WTC11 (cell line): ENCODE measurements around the gene WWOX.

Source experiments
- CTCF ChIP-seq: fragments of 200-600 bp; IDR thresholded peaks from 2 replicates; pipeline ENCODE4 v1.8.0; 2022; ENCODE audit warnings: antibody characterized with exemption
- FOXJ3 ChIP-seq: sonication (generic); formaldehyde crosslinking; IDR thresholded peaks from 2 replicates; pipeline ENCODE4 v1.9.0; 2021; ENCODE audit warnings: missing genetic modification reagents, mild to moderate bottlenecking, borderline replicate concordance
- MAX ChIP-seq: sonication (generic); formaldehyde crosslinking; IDR thresholded peaks from 2 replicates; pipeline ENCODE4 v1.8.0; 2022; ENCODE audit warnings: mild to moderate bottlenecking, missing genetic modification reagents
- TCF7 ChIP-seq: sonication (generic); formaldehyde crosslinking; IDR thresholded peaks from 2 replicates; pipeline ENCODE4 v1.8.0; 2022; ENCODE audit warnings: mild to moderate bottlenecking, low read depth, missing genetic modification reagents, moderate library complexity

- TF ChIP-seq TCF7 (CRISPR knock-in tag): no peak
- TF ChIP-seq CTCF: no peak
- TF ChIP-seq MAX (CRISPR knock-in tag): no peak
- TF ChIP-seq FOXJ3: no peak
Observed at GRCh38 chr16:79066561-79066960, 967.1 kb downstream of the WWOX start.
